Measurements from ENCODE around the gene LILRB4. TPM values are rescaled to one million over a fixed set of nuclear protein-coding genes. Genes with fewer than 3 reads are reported as not detected.

LILRB4 gene
- total and polyA plus RNA-seq, 9 of the 15 experiments (the other 6 are each of a cell fraction or from before 2014, with no cell fraction given): not detected

DNA sequence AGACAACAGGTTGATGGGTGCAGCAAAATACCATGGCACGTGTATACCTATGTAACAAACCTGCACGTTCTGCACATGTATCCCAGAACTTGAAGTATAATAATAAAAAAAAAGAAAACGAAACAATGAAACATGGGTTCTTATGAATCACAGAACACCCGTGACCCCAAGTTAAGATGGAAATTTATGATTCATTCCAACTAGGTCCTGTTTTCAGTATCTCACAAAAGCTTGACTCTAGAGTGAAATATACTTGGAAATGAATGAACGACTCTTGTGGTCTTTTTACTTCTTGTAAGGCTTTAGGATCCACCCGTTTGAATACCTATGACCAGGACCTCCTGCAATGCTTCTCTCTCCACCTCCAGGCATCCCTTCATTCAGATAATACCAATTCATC lies 3.5 kb upstream of the LILRB4 start (continued):
- TF ChIP-seq, protein P1, sequence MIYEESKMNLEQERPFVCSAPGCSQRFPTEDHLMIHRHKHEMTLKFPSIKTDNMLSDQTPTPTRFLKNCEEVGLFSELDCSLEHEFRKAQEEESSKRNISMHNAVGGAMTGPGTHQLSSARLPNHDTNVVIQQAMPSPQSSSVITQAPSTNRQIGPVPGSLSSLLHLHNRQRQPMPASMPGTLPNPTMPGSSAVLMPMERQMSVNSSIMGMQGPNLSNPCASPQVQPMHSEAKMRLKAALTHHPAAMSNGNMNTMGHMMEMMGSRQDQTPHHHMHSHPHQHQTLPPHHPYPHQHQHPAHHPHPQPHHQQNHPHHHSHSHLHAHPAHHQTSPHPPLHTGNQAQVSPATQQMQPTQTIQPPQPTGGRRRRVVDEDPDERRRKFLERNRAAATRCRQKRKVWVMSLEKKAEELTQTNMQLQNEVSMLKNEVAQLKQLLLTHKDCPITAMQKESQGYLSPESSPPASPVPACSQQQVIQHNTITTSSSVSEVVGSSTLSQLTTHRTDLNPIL (CRISPR knock-in tag; IDR thresholded peaks at IDR 0.05): no peak
- no peak for TF ChIP-seq ZNF165 (CRISPR knock-in tag; IDR thresholded peaks at IDR 0.05; ENCODE audit: borderline replicate concordance)
- TF ChIP-seq OTX1 (CRISPR knock-in tag; IDR thresholded peaks at IDR 0.05): no peak
- TF ChIP-seq, protein P2, sequence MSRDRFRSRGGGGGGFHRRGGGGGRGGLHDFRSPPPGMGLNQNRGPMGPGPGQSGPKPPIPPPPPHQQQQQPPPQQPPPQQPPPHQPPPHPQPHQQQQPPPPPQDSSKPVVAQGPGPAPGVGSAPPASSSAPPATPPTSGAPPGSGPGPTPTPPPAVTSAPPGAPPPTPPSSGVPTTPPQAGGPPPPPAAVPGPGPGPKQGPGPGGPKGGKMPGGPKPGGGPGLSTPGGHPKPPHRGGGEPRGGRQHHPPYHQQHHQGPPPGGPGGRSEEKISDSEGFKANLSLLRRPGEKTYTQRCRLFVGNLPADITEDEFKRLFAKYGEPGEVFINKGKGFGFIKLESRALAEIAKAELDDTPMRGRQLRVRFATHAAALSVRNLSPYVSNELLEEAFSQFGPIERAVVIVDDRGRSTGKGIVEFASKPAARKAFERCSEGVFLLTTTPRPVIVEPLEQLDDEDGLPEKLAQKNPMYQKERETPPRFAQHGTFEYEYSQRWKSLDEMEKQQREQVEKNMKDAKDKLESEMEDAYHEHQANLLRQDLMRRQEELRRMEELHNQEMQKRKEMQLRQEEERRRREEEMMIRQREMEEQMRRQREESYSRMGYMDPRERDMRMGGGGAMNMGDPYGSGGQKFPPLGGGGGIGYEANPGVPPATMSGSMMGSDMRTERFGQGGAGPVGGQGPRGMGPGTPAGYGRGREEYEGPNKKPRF (IDR thresholded peaks at IDR 0.05; ENCODE audit: low read depth, low read length): no peak
- no peak for TF ChIP-seq IRF2 (CRISPR knock-in tag; IDR thresholded peaks at IDR 0.05)

- in situ Hi-C loops (cut with MboI) (loop anchor here (25.0 kb wide), 1 partner anchor 777 kb away; the partner anchor contains the start of gene SHISA7), intact Hi-C loops (cut with micrococcal nuclease) (no loop called here)
- FAIRE-seq (no peak), ATAC-seq (no peak), DNase-seq (ENCODE audit: extremely low read depth in 1 of 4, low spot score in 3 of 4) (no peak)
- no peak overlapping the region for H3K9ac ChIP-seq (ENCODE audit: insufficient read depth in 1 of 2, low read depth in 2 of 2, low read length in 2 of 2)
- peaks cover 19 to 55% of the 10 kb centered on the region in 2 experiments; a peak in 4 of 5 replicates for H3K27me3 ChIP-seq (ENCODE audit: control insufficient read depth in 2 of 2, insufficient read depth in 2 of 2, low read length in 2 of 2)
- H3K36me3 ChIP-seq (ENCODE audit: control insufficient read depth, insufficient read depth, low read length): no peaks in the 10 kb centered on the region
- H3K79me2 ChIP-seq (ENCODE audit: control insufficient read depth, insufficient read depth, low read length): no peaks in the 10 kb centered on the region
- H3K4me1 ChIP-seq (replicated peaks in 1 of 2; ENCODE audit: control insufficient read depth in 2 of 2, insufficient read depth in 2 of 2, low read length in 2 of 2): peaks cover 0 to 2% of the 10 kb centered on the region in 2 experiments; a peak in 1 of 5 replicates
- CTCF ChIA-PET (ENCODE audit: low intra/inter-chr PET ratio): no interaction called here
- no TSS peak for BruUV-seq (replicated peaks)
- TF ChIP-seq ZNF134 (CRISPR knock-in tag; conservative IDR thresholded peaks at IDR 0.05) (no peak), ZNF41 (CRISPR knock-in tag; conservative IDR thresholded peaks at IDR 0.05) (no peak), RB1 (IDR thresholded peaks at IDR 0.05; ENCODE audit: low read depth) (no peak), ARID1B (IDR thresholded peaks at IDR 0.05) (no peak), DEAF1 (CRISPR knock-in tag; IDR thresholded peaks at IDR 0.05) (no peak), SMAD3 (CRISPR knock-in tag; conservative IDR thresholded peaks at IDR 0.05) (no peak), TSC22D4 (tag; IDR thresholded peaks at IDR 0.05) (no peak), MTA3 (IDR thresholded peaks at IDR 0.05; ENCODE audit: borderline replicate concordance) (no peak), NFYB (IDR thresholded peaks at IDR 0.05; ENCODE audit: extremely low read depth, insufficient read length) (no peak), PPARD (CRISPR knock-in tag; IDR thresholded peaks at IDR 0.05) (no peak), KDM5B (IDR thresholded peaks at IDR 0.05; ENCODE audit: insufficient replicate concordance, low read depth, low read length) (no peak), PHTF2 (CRISPR knock-in tag; IDR thresholded peaks at IDR 0.05) (no peak)
- 0% methylated on average over 5 of the region's 5 CpGs for WGBS (ENCODE audit: insufficient coverage, low coverage, missing lambda C conversion rate)
- POLR2A ChIA-PET: interaction anchor here (0.6 kb wide), 1 partner anchor 841 kb away, joined by 3 read pairs; no protein-coding TSS in a partner anchor
- no peaks in the 10 kb centered on the region for H4K20me1 ChIP-seq (replicated peaks; ENCODE audit: control insufficient read depth, insufficient read depth, low read length)
- H3K27ac ChIP-seq (ENCODE audit: extremely low read depth, low read depth, low read length): no peak overlapping the region
- no peak overlapping the region for H2AFZ ChIP-seq (ENCODE audit: low read depth, low read length)
- H3K9me1 ChIP-seq (ENCODE audit: control insufficient read depth, insufficient read depth, low read length): no peaks in the 10 kb centered on the region
- no peak overlapping the region for H3K4me3 ChIP-seq
- H3K9me3 ChIP-seq (replicated peaks; ENCODE audit: control insufficient read depth, insufficient read depth, low read depth, low read length): no peaks in the 10 kb centered on the region
- no peak overlapping the region for H3K4me2 ChIP-seq (ENCODE audit: insufficient read depth, low read length)
Measured at GRCh38 chr19:54660306-54660705, 2.5 kb upstream of the LILRB4 start.

All from K562 (cell line).